Measurements from ENCODE around the gene HS3ST2. TPM values are rescaled to one million over a fixed set of nuclear protein-coding genes. Genes with fewer than 3 reads are reported as not detected.

The HS3ST2 gene
- total RNA-seq, 1 experiment from 2014 or later: not detected

GRCh38 chr16:22887445-22887844 is 73.5 kb downstream of the HS3ST2 start:
- Histone ChIP-seq H3K4me1 (no peaks in the 10 kb centered on the region), H3K27me3 (replicated peaks; ENCODE audit: control insufficient read depth, insufficient read depth, low read length) (no peaks in the 10 kb centered on the region), H3K4me3 (ENCODE audit: low read depth, low read length) (no peak overlapping the region), H3K36me3 (ENCODE audit: control insufficient read depth, insufficient read depth, low read length) (no peaks in the 10 kb centered on the region), H3K9me3 (no peaks in the 10 kb centered on the region)
- H3K4me1 Mint-ChIP-seq (ENCODE audit: low read depth, unreplicated experiment): no peaks in the 10 kb centered on the region
- BruUV-seq (replicated peaks): no TSS peak
- ChIA-PET POLR2A (no interaction called here), CTCF (no interaction called here)
- H3K9me3 Mint-ChIP-seq (ENCODE audit: unreplicated experiment): no peaks in the 10 kb centered on the region
- H3K36me3 Mint-ChIP-seq (ENCODE audit: insufficient read depth, unreplicated experiment): no peaks in the 10 kb centered on the region
- H3K4me3 Mint-ChIP-seq (ENCODE audit: unreplicated experiment): no peak overlapping the region
- DNase-seq: no peak
- no peak for TF ChIP-seq CTCF (IDR thresholded peaks at IDR 0.05; ENCODE audit: insufficient read depth in 1 of 2, low read depth in 1 of 2, low read length in 1 of 2, severe bottlenecking in 1 of 2, unreplicated experiment in 1 of 2)
- H3K27me3 Mint-ChIP-seq (ENCODE audit: insufficient read depth, unreplicated experiment): no peaks in the 10 kb centered on the region
- H3K27ac Mint-ChIP-seq (ENCODE audit: unreplicated experiment): no peak overlapping the region
- intact Hi-C loops (cut with micrococcal nuclease; ENCODE audit: unreplicated experiment): no loop called here

- no TSS peak for BruUV-seq (replicated peaks)
- Histone ChIP-seq H3K4me1 (no peaks in the 10 kb centered on the region), H3K9me3 (no peaks in the 10 kb centered on the region), H3K4me3 (ENCODE audit: low read depth, low read length) (no peak overlapping the region), H3K27me3 (replicated peaks; ENCODE audit: control insufficient read depth, insufficient read depth, low read length) (no peaks in the 10 kb centered on the region), H3K36me3 (ENCODE audit: control insufficient read depth, insufficient read depth, low read length) (no peaks in the 10 kb centered on the region)
- ChIA-PET CTCF (no interaction called here), POLR2A (no interaction called here)
- DNase-seq: no peak
- no peaks in the 10 kb centered on the region for H3K9me3 Mint-ChIP-seq (ENCODE audit: unreplicated experiment)
- no peaks in the 10 kb centered on the region for H3K27me3 Mint-ChIP-seq (ENCODE audit: insufficient read depth, unreplicated experiment)
- no peak for TF ChIP-seq CTCF (IDR thresholded peaks at IDR 0.05; ENCODE audit: insufficient read depth in 1 of 2, low read depth in 1 of 2, low read length in 1 of 2, severe bottlenecking in 1 of 2, unreplicated experiment in 1 of 2)
- no peaks in the 10 kb centered on the region for H3K4me1 Mint-ChIP-seq (ENCODE audit: low read depth, unreplicated experiment)
- no peaks in the 10 kb centered on the region for H3K36me3 Mint-ChIP-seq (ENCODE audit: insufficient read depth, unreplicated experiment)
- H3K4me3 Mint-ChIP-seq (ENCODE audit: unreplicated experiment): no peak overlapping the region
- intact Hi-C loops (cut with micrococcal nuclease; ENCODE audit: unreplicated experiment): no loop called here
- H3K27ac Mint-ChIP-seq (ENCODE audit: unreplicated experiment): no peak overlapping the region
These were observed 74.8 kb downstream of the HS3ST2 start for GRCh38 chr16:22888791-22889190.

- H3K27me3 ChIP-seq (replicated peaks; ENCODE audit: control insufficient read depth, insufficient read depth, low read length): no peaks in the 10 kb centered on the region
- no peaks in the 10 kb centered on the region for H3K4me1 Mint-ChIP-seq (ENCODE audit: low read depth, unreplicated experiment)
- H3K36me3 Mint-ChIP-seq (ENCODE audit: insufficient read depth, unreplicated experiment): no peaks in the 10 kb centered on the region
- DNase-seq: no peak
- no peaks in the 10 kb centered on the region for H3K36me3 ChIP-seq (ENCODE audit: control insufficient read depth, insufficient read depth, low read length)
- TF ChIP-seq CTCF (IDR thresholded peaks at IDR 0.05; ENCODE audit: insufficient read depth in 1 of 2, low read depth in 1 of 2, low read length in 1 of 2, severe bottlenecking in 1 of 2, unreplicated experiment in 1 of 2): no peak
- no peaks in the 10 kb centered on the region for H3K4me1 ChIP-seq
- no peak overlapping the region for H3K4me3 ChIP-seq (ENCODE audit: low read depth, low read length)
- CTCF ChIA-PET: no interaction called here
- intact Hi-C loops (cut with micrococcal nuclease; ENCODE audit: unreplicated experiment): no loop called here
- peaks cover 4% of the 10 kb centered on the region for H3K27me3 Mint-ChIP-seq (ENCODE audit: insufficient read depth, unreplicated experiment)
- H3K27ac Mint-ChIP-seq (ENCODE audit: unreplicated experiment): no peak overlapping the region
- no peak overlapping the region for H3K4me3 Mint-ChIP-seq (ENCODE audit: unreplicated experiment)
- H3K9me3 ChIP-seq: no peaks in the 10 kb centered on the region
- H3K9me3 Mint-ChIP-seq (ENCODE audit: unreplicated experiment): no peaks in the 10 kb centered on the region
- BruUV-seq (replicated peaks): no TSS peak
- POLR2A ChIA-PET: no interaction called here
These were observed 77.0 kb downstream of the HS3ST2 start for GRCh38 chr16:22890976-22891375.

All from Caco-2 (cell line).